ENCODE measurements around the gene MMP12.

Gene MMP12

GRCh38 chr11:102831128-102831488 lies 43.7 kb downstream of the MMP12 start:
- H3K27me3 ChIP-seq (ENCODE audit: control insufficient read depth, insufficient read depth, low read length): no peaks in the 10 kb centered on the region
- no peak for TF ChIP-seq CTCF (IDR thresholded peaks at IDR 0.05)
- H3K9ac ChIP-seq: no peak overlapping the region
- H3K79me2 ChIP-seq: no peaks in the 10 kb centered on the region
- no peak overlapping the region for H3K4me3 ChIP-seq (ENCODE audit: low read depth, low read length)
- no peak overlapping the region for H2AFZ ChIP-seq
- no peaks in the 10 kb centered on the region for H3K36me3 ChIP-seq (ENCODE audit: control insufficient read depth, insufficient read depth, low read length)
- H3K27ac ChIP-seq: no peak overlapping the region
- H3K4me2 ChIP-seq (ENCODE audit: low read length): no peak overlapping the region
- H3K4me1 ChIP-seq: no peaks in the 10 kb centered on the region
- H3K9me3 ChIP-seq (ENCODE audit: control insufficient read depth, low read length): no peaks in the 10 kb centered on the region

DNA sequence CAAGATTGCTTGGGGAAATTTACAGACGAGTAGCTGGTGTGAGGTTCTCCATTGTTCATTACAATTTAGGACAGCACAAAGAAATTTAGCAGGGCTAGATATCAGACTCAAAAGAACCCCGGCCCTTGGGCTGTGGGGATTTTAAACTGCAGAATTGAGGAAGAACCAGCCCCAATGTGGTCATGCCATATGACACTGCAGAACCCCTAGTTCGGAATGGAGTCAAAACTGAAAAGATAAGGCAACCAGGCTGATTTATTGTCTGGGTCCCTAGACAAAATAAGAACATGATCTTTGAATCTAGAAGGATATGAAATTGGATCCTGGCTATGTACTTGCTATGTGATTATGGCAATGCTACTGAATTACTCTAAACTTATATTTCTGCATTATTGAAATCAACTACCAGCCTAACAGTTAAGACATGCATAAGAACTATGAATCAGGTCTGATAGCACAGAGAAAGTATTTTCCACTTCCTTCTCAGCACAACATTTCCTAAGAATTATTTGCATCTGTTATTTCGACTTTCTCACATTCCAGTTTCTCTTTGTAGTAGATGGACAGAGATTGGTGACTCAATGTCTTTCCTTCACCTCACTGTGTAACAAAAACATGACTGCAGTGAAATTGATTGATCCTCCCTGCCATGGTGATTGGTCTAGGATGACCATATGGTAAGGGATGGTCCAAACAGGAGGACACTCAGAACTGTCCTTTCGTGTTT lies 44.6 kb downstream of the MMP12 start:
- Histone ChIP-seq H2AFZ (no peak overlapping the region), H3K79me2 (no peaks in the 10 kb centered on the region), H3K27ac (no peak overlapping the region), H3K4me1 (no peaks in the 10 kb centered on the region), H3K36me3 (ENCODE audit: control insufficient read depth, insufficient read depth, low read length) (no peaks in the 10 kb centered on the region), H3K9me3 (ENCODE audit: control insufficient read depth, low read length) (no peaks in the 10 kb centered on the region), H3K9ac (no peak overlapping the region), H3K27me3 (ENCODE audit: control insufficient read depth, insufficient read depth, low read length) (no peaks in the 10 kb centered on the region), H3K4me3 (ENCODE audit: low read depth, low read length) (no peak overlapping the region), H3K4me2 (ENCODE audit: low read length) (no peak overlapping the region)
- TF ChIP-seq CTCF (IDR thresholded peaks at IDR 0.05): no peak

GRCh38 chr11:102829316-102830000 lies 45.3 kb downstream of the MMP12 start:
- H3K4me1 ChIP-seq: no peaks in the 10 kb centered on the region
- H3K27ac ChIP-seq: no peak overlapping the region
- H3K4me2 ChIP-seq (ENCODE audit: low read length): no peak overlapping the region
- H3K9ac ChIP-seq: no peak overlapping the region
- no peaks in the 10 kb centered on the region for H3K36me3 ChIP-seq (ENCODE audit: control insufficient read depth, insufficient read depth, low read length)
- H3K9me3 ChIP-seq (ENCODE audit: control insufficient read depth, low read length): no peaks in the 10 kb centered on the region
- H2AFZ ChIP-seq: no peak overlapping the region
- no peaks in the 10 kb centered on the region for H3K27me3 ChIP-seq (ENCODE audit: control insufficient read depth, insufficient read depth, low read length)
- H3K79me2 ChIP-seq: no peaks in the 10 kb centered on the region
- no peak overlapping the region for H3K4me3 ChIP-seq (ENCODE audit: low read depth, low read length)
- TF ChIP-seq CTCF (IDR thresholded peaks at IDR 0.05): no peak

DNA sequence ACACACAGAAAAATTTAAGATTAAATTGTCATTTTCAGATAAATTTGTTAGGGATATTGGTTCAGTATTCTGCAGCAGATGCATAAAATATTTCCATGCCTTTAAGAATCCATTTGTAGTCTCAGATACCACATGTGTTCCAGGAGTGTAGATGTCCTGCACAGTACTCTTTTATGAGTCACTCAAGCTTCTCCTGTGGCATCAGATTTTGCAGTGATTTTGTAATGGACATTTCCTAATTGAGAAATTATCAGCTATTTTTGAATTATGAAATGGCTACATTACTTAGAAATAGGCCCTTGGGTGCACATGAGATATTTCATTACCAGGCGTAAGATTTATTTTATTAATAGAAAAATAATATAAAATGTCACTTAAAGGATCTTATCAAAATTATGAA lies 50.2 kb downstream of the MMP12 start:
- no peak overlapping the region for H3K4me2 ChIP-seq (ENCODE audit: low read length)
- no peak for TF ChIP-seq CTCF (IDR thresholded peaks at IDR 0.05)
- no peaks in the 10 kb centered on the region for H3K79me2 ChIP-seq
- H3K27me3 ChIP-seq (ENCODE audit: control insufficient read depth, insufficient read depth, low read length): no peaks in the 10 kb centered on the region
- H3K9me3 ChIP-seq (ENCODE audit: control insufficient read depth, low read length): no peaks in the 10 kb centered on the region
- H2AFZ ChIP-seq: no peak overlapping the region
- no peaks in the 10 kb centered on the region for H3K4me1 ChIP-seq
- H3K36me3 ChIP-seq (ENCODE audit: control insufficient read depth, insufficient read depth, low read length): no peaks in the 10 kb centered on the region
- no peak overlapping the region for H3K4me3 ChIP-seq (ENCODE audit: low read depth, low read length)
- no peak overlapping the region for H3K9ac ChIP-seq
- H3K27ac ChIP-seq: no peak overlapping the region

- H3K4me3 ChIP-seq (ENCODE audit: low read depth, low read length): no peak overlapping the region
- H3K9ac ChIP-seq: no peak overlapping the region
- H3K9me3 ChIP-seq (ENCODE audit: control insufficient read depth, low read length): no peaks in the 10 kb centered on the region
- no peaks in the 10 kb centered on the region for H3K36me3 ChIP-seq (ENCODE audit: control insufficient read depth, insufficient read depth, low read length)
- H3K27ac ChIP-seq: no peak overlapping the region
- no peak overlapping the region for H3K4me2 ChIP-seq (ENCODE audit: low read length)
- TF ChIP-seq CTCF (IDR thresholded peaks at IDR 0.05): no peak
- no peaks in the 10 kb centered on the region for H3K79me2 ChIP-seq
- H2AFZ ChIP-seq: no peak overlapping the region
- no peaks in the 10 kb centered on the region for H3K4me1 ChIP-seq
- H3K27me3 ChIP-seq (ENCODE audit: control insufficient read depth, insufficient read depth, low read length): no peaks in the 10 kb centered on the region
Measured at GRCh38 chr11:102819491-102819890, 55.3 kb downstream of the MMP12 start.

All from parathyroid adenoma (tissue), 2 donors.